CD4-positive, alpha-beta T cell treated with Interleukin-17A for 4 hours (primary cell): Measurements from ENCODE around the gene UBE2R2.
"Not testable (repeated sequence)": the region's sequence is repeated elsewhere in the genome, so short reads cannot be mapped to it uniquely, and the experiment has no call there.

Experiments
- DNase-seq: peaks from one replicate; pipeline ENCODE4 v3.0.0-alpha.2; 2020; ENCODE audit warnings: mixed read lengths

The UBE2R2 gene

DNA sequence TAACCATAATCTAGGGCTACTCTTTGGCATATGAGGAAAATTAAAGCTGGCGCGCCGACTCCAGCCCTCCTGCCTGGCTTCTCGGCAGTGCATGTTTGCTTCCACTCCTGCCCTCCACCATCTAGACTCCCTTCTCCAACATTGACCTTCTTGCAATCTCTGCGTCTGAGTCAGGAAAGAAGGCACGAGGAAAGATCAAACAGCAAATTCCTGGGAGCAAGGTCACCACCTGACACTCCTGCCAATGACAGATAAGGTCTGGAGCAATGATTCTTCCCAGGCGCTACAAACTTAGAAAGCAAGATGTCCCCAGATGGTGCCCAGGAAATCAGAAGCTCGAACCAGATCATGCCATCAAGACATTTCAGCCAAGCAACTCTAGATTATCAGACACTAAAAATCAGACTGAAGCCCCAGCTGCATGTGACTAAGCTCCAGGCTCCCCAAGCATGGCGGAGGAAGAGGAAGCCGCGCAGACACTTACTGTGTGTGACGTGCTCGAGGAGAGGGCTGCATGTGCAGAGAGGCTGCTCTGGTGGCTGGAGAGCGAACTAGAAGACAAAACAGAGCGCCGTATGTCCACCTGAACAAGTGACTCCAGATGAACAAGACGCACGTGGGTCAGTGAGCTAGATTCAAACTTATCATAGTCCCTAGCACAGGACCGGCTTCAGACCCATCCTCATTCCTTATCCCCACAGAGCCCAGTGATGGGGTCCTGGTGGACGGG is 115.3 kb downstream of the UBE2R2 start:
- DNase-seq, result no peak

DNA sequence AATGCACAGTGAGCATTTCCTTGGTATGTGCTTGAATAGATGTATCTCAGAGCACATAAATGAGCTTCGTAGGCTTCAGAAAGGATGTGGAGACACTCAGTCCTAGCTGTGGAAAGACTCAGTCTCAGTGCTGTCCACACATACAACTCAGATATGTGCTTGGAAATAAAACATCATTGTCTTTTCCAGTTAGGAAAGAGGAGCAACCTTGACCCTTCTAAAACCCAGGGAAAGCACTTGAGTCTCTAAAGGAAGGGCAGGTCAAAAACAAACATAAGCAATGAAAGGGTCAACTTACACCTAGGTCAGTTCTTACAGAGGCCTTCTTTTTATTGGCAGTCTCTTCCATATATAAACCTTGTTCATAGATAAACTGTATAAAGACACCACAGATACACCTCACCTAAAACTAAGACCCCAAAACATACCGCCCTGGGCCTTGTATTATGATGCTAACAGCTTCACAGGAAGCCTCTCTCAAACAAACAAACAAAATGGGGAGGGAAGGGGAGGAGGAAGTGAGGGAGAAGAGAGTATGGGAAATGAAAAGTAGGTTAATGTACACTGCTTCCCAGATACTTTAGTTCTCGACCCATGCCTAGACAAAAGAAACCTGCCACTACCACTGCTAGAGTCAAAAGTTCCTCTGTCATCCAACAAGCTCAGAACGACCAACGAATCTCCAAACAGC is 117.4 kb downstream of the UBE2R2 start:
- DNase-seq, result no peak

DNA sequence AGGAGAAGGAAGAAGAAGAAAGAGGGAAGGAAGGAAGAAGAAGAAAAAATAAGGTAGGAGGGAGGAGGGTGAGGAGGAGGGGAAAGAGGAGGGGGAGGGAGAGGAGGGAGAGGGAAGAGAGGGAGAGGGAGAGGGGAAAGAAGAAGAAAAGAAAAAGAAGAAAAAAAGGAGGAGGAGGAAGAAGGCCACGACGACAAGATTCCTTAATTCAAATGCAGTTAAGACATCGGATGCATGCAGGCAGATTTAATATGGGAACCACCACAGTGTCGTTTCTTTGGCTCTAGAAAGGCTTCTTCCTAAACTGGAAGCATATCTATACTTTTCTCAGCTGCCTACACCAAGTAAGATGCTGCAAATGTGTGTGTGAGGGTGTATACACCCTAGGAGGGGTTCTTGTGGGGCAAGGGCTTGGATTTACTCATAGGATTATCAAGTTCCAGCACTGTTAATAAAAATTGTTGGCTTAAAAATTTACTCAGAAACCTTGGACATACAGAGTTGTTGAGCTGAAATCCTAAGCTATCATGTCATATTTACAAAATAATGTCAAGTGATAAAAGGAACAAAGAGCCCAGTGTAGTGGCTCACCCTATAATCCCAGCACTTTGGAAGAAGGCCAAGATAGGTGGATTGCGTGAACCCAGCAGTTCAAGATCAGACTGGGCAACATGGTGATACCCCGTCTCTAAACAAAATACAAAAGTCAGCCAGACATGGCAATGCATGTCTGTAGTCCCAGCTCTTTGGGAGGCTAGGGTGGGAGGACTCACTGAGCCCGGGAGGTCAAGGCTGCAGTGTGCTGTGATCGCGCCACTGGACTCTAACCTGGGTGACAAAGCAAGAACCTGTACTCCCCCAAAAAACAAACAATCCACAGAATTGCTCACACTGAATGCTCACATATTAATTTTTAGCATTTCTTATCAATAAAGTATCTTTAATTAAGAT is 123.2 kb downstream of the UBE2R2 start:
- DNase-seq, result no peak

DNA sequence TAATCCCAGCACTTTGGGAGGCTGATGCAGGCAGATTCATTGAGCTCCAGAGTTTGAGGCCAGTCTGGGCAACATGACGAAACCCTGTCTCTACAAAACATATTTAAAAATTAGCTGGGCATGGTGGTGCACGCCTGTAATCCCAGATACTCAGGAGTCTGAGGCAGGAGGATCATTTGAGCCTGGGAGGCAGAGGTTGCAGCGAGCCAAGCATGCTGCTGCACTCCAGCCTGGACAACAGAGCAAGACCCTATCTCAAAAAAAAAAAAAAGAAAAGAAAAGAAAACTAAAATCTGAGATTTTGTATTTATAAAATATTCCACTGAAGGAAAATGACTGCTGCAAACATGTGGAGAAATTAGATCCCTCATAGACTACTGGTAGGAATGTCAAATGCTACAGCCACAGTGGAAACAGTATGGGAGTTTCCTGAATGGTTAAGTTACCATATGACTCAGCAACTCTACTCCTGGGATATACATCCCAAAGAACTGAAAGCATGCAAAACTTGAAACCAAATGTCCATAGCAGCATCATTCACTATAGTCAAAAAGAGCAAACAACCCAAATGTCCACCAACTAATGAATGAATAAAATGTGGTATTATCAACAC is 125.6 kb downstream of the UBE2R2 start:
- no peak for DNase-seq

DNA sequence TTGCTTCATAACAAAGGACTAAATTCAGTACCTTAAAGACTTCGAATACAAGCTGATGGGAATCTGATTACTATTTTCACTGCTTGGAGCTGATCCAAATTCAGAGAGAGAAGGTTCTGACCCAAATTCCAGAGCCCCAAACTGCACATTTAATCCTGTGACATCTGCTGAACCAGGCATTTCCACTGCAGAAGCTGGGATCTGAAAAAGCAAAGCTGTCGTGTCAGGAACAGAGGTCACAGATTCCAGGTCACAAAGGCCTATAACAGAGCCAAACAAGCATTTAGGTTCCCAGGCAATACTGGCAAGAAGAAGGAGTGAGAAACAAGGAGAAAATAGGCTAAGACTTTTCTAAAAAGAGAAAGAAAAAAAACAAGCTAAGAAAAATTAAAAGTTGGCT is 126.4 kb downstream of the UBE2R2 start:
- DNase-seq, result no peak

DNA sequence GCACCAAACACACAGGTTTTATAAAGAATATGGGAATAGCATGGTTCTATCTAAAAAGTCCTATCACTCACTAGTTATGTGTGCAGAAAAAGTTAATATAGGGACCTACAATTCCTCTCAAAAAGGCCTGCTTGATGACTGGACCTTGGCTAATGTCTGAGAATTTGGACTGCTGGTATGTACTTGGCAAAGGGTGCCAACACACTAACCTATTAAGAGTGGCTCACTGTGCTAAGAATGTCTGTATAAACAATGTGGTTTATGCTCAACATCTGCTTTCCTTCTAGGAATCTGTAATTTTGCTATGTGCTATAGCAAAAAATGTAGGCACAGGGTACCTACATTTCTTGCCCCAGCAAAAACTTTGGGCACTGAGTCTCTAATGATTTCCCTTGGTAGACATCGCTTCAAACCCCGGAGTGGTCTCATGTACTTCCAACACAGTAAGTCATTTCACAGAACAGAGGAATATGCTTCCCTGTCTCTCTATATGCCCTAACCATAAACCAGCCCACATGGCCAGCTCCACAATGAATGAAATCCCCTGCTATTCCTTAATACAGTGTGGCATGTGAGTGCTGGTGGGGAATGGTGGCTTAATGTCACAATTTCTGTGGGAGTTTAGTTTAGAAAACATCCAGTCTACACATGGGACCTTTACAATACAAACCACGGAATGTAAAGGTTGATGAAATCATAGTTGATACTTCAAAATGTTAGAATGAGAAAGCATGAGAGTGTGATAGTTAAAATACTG is 130.0 kb downstream of the UBE2R2 start:
- DNase-seq, result no peak

DNA sequence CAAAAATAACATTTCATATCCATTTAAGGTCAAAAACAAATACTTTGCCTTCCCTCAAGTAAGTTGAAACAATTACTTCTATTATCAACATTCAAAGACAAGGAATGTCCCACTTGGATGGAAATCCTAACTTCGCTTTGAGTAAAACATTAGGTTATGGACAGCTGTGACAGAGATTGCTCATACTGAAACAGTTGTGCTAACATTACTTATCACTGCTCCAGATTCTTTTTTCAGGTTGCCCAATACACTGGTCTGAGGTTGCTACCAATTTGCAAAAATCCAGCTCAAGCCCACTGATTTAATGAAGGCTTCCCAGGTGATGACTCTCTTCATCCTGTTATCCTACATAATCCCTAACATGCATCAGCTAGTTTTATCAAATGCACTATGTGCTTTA is 133.4 kb downstream of the UBE2R2 start:
- no peak for DNase-seq

DNA sequence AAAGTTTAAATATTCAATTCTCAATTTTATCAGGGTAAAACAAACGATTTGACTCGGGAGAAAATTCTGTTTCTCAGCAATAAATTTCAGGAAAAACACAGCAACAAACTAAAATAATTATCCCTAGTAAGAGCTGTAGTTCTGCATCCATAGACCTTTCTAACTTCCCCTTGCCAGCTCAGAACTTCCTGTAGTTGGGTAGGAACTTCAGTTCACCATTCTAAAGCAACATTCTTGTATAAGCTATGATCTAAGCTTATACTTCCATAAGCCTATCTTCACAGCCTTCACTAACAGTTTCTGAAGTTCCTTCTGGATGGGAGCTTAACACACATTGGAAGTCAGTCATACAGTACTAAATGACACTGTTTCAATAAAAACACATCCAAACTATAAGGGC is 135.1 kb downstream of the UBE2R2 start:
- DNase-seq, result no peak

DNA sequence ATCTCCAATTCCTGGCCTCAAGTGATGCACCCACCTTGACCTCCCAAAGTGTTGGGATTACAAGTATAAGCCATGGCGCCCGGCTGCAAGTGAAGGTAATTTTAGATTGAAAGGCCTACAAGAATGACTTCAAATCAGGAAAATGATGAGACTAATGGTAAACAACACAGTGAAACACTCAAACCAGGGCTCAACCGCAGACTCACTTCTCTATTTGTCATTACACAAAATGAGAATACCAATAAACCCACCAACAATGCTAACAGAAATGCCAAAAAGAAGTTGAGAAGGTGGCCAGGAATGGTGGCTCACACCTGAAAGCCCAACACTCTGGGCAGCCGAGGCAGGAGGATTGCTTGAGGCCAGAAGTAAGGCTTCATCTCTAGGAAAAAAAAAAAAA is 139.6 kb downstream of the UBE2R2 start:
- no peak for DNase-seq

DNA sequence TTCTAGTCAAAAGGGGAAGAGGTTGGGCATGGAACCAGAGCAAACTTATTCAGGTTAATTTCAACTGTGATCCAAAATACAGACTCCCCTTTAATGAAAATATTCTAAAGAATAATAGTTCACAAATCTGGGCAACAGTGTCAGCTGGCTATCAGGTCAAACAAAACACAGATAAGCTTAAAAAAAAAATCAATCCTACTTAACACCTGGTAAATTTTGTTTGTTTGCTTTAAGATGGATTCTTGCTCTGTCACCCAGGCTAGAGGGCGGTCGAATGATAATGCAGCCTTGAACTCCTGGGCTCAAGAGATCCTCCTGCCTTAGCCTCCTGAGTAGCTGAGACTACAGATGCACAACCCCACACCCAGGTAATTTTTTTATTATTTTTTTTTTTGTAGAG is 142.8 kb downstream of the UBE2R2 start:
- no peak for DNase-seq

DNA sequence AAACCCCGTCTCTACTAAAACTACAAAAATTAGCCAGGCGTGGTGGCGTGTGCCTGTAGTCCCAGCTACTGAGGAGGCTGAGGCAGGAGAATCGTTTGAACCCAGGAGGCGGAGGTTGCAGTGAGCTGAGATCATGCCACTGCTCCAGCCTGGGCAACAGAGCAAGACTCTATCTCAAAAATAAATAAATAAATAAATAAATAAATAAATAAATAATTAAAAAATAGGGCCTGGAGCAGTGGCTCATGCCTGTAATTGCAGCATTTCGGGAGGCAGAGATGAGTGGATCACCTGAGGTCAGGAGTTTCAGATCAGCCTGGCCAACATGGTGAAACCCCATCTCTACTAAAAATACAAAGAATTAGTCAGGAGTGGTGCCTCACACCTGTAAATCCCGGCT is 145.5 kb downstream of the UBE2R2 start:
- DNase-seq, result not testable (repeated sequence)

DNA sequence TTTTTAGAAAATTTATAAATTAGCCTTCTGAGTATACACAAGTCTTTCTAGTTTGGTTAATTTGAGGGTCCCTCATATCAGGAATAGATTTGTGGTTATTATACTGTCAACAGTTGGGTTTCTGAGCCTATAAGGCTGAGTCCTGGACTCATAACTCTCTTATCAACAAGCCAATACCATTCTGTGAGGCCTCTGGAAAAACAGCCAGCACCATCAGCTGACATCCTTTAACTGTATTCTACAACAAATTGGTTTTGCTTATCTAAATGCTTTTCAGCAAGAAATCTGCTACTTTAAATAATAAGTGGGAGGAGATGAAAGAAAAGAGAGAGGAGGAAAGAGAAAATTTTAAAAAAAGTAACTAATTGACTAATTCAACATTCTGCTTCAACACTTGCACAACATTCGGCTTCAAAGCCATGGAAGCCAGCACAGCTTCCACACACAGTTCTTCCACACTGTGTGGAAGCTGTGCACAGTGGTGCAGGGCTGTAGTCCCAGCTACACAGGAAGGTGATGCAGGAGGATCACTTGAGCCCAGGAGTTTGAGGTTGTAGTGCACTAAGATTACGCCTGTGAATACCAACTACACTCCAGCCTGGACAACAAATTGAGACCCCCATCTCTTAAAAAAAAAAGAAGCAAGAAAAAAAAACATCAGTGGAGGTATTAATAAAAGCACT is 147.3 kb downstream of the UBE2R2 start:
- DNase-seq, result no peak
